ENCODE measurements around the gene CDH4. TPM values are rescaled to one million over a fixed set of nuclear protein-coding genes. Genes with fewer than 3 reads are reported as not detected.

CDH4 gene
- total RNA-seq, 4 donors from 2014 or later: 0.13 to 0.38 (median 0.21) TPM; not detected in 1

- H3K9me3 ChIP-seq: no peaks in the 10 kb centered on the region
- TF ChIP-seq CTCF (IDR thresholded peaks at IDR 0.05) (no peak), POLR2A (IDR thresholded peaks at IDR 0.05) (no peak)
- no peaks in the 10 kb centered on the region for H3K4me1 ChIP-seq
- H3K27ac ChIP-seq: no peak overlapping the region
- no peaks in the 10 kb centered on the region for H3K27me3 ChIP-seq
- intact Hi-C loops (cut with DNase I): no loop called here
- 81 to 90% methylated on average over 4 to 5 of the region's 6 CpGs for WGBS, 2 donors
- H3K4me3 ChIP-seq: no peak overlapping the region
- no peak for DNase-seq
- peaks cover 0 to 81% (median 4%) of the 10 kb centered on the region in 3 donors for H3K36me3 ChIP-seq
These were observed 733.0 kb downstream of the CDH4 start for GRCh38 chr20:61985096-61985495.

GRCh38 chr20:61986762-61987321 is 734.8 kb downstream of the CDH4 start:
- WGBS, 2 donors: 87 to 89% methylated on average over 9 to 14 of the region's 16 CpGs
- Histone ChIP-seq H3K4me3 (no peak overlapping the region), H3K36me3 (peaks cover 0 to 87% (median 4%) of the 10 kb centered on the region in 3 donors), H3K27ac (no peak overlapping the region), H3K4me1 (no peaks in the 10 kb centered on the region), H3K9me3 (peaks cover 0 to 12% (median 7%) of the 10 kb centered on the region in 3 donors), H3K27me3 (no peaks in the 10 kb centered on the region)
- intact Hi-C loops (cut with DNase I): no loop called here
- TF ChIP-seq POLR2A (IDR thresholded peaks at IDR 0.05) (no peak), CTCF (IDR thresholded peaks at IDR 0.05) (no peak)
- DNase-seq: no peak

GRCh38 chr20:61988665-61989064 is 736.6 kb downstream of the CDH4 start:
- Histone ChIP-seq H3K27ac (no peak overlapping the region), H3K9me3 (peaks cover 0 to 21% (median 10%) of the 10 kb centered on the region in 3 donors), H3K27me3 (no peaks in the 10 kb centered on the region), H3K4me1 (no peaks in the 10 kb centered on the region), H3K36me3 (peaks cover 15 to 93% (median 18%) of the 10 kb centered on the region in 3 donors), H3K4me3 (no peak overlapping the region)
- WGBS, 2 donors: 94 to 95% methylated on average over 15 to 17 of the region's 18 CpGs
- TF ChIP-seq CTCF (IDR thresholded peaks at IDR 0.05) (no peak), POLR2A (IDR thresholded peaks at IDR 0.05) (no peak)
- intact Hi-C loops (cut with DNase I): no loop called here
- no peak for DNase-seq

- intact Hi-C loops (cut with DNase I): no loop called here
- no peak for TF ChIP-seq POLR2A (IDR thresholded peaks at IDR 0.05)
- TF ChIP-seq CTCF (IDR thresholded peaks at IDR 0.05): no peak
- no peak overlapping the region for H3K27ac ChIP-seq
- H3K27me3 ChIP-seq: no peaks in the 10 kb centered on the region
- no peak overlapping the region for H3K4me3 ChIP-seq
- H3K4me1 ChIP-seq: no peaks in the 10 kb centered on the region
- no peak for DNase-seq
- H3K36me3 ChIP-seq: peaks cover 15 to 94% (median 27%) of the 10 kb centered on the region in 3 donors
- H3K9me3 ChIP-seq: peaks cover 0 to 21% (median 10%) of the 10 kb centered on the region in 3 donors
- WGBS, 2 donors: 84 to 91% methylated on average over 12 to 14 of the region's 14 CpGs
These were observed 737.7 kb downstream of the CDH4 start for GRCh38 chr20:61989741-61990140.
